IMR-90 (cell line): ENCODE data around the gene BRD8. TPM values are rescaled to one million over a fixed set of nuclear protein-coding genes. Genes with fewer than 3 reads are reported as not detected.
"Not testable (repeated sequence)": the region's sequence is repeated elsewhere in the genome, so short reads cannot be mapped to it uniquely, and the experiment has no call there.

ENCODE experiments used
- ATAC-seq: fragments of 200-7000 bp; cut with Tn5 transposase; 2 replicates; pipeline ENCODE4 v1.9.1; 2020; ENCODE audit warnings: low read depth, mild to moderate bottlenecking, moderate library complexity
- BruUV-seq: library from RNA; stranded (reverse); fragments of 400-500 nt; replicated peaks from 2 replicates; lab custom pipeline; 2021; lab: Mats Ljungman, UMichigan
- CTCF ChIA-PET: fragments of 300-600 bp; formaldehyde crosslinking; extraction: SDS; loops from one replicate; lab custom pipeline; 2021; ENCODE audit warnings: antibody characterized with exemption; lab: Yijun Ruan, JAX
- POLR2A ChIA-PET: fragments of 300-600 bp; sonication (Branson Sonifier 250); formaldehyde crosslinking; loops from one replicate; lab custom pipeline; 2022; ENCODE audit warnings: antibody characterized with exemption; ENCODE audit not compliant: unreplicated experiment; lab: Charles Lee
- DNase-seq: peaks from one replicate; pipeline ENCODE4 v3.0.0; 2013
- H2AFZ ChIP-seq: replicated peaks from 2 replicates; pipeline ENCODE3; 2013; ENCODE audit warnings: low read length, mild to moderate bottlenecking; ENCODE audit not compliant: poor library complexity
- H2AK5ac ChIP-seq: 2 replicates; pipeline ENCODE4 v1.6.1; 2013; ENCODE audit warnings: low read depth, low read length, inconsistent platforms
- H2AK9ac ChIP-seq: replicated peaks from 2 replicates; pipeline ENCODE3; 2013; ENCODE audit warnings: mild to moderate bottlenecking, low read depth, low read length, moderate library complexity; ENCODE audit not compliant: poor library complexity
- H2BK120ac ChIP-seq: 2 replicates; pipeline ENCODE4 v1.6.1; 2013; ENCODE audit warnings: low read depth, low read length, inconsistent platforms
- H2BK15ac ChIP-seq: 3 replicates; pipeline ENCODE4 v1.6.1; 2013; ENCODE audit warnings: low read depth, low read length, inconsistent platforms
- H2BK20ac ChIP-seq: 2 replicates; pipeline ENCODE4 v1.6.1; 2013; ENCODE audit warnings: low read depth, mild to moderate bottlenecking, inconsistent platforms, low read length, moderate library complexity
- H2BK5ac ChIP-seq: 2 replicates; pipeline ENCODE4 v1.6.1; 2013; ENCODE audit warnings: mild to moderate bottlenecking, low read depth, low read length, inconsistent platforms; ENCODE audit not compliant: poor library complexity, severe bottlenecking
- H3K14ac ChIP-seq: replicated peaks from 2 replicates; pipeline ENCODE4 v1.6.1; 2013; ENCODE audit warnings: low read depth, low read length, inconsistent platforms
- H3K18ac ChIP-seq: 2 replicates; pipeline ENCODE4 v1.6.1; 2013; ENCODE audit warnings: low read depth, low read length, control low read depth
- H3K23ac ChIP-seq: 2 replicates; pipeline ENCODE4 v1.6.1; 2013; ENCODE audit warnings: low read depth, low read length, inconsistent platforms
- H3K27ac ChIP-seq: 2 replicates; pipeline ENCODE4 v1.5.1; 2013; ENCODE audit warnings: mild to moderate bottlenecking, control low read depth, low read length; ENCODE audit not compliant: insufficient read depth
- H3K27me3 ChIP-seq: 2 replicates; pipeline ENCODE4 v1.6.1; 2013; ENCODE audit warnings: low read length; ENCODE audit not compliant: control insufficient read depth, insufficient read depth
- H3K36me3 ChIP-seq: 2 replicates; pipeline ENCODE4 v1.6.1; 2013; ENCODE audit warnings: low read length, mixed read lengths; ENCODE audit not compliant: control insufficient read depth, insufficient read depth
- H3K4ac ChIP-seq: 2 replicates; pipeline ENCODE4 v1.6.1; 2013; ENCODE audit warnings: low read depth, low read length, inconsistent platforms
- H3K4me1 ChIP-seq: 2 replicates; pipeline ENCODE4 v1.6.1; 2013; ENCODE audit warnings: low read length, mixed read lengths; ENCODE audit not compliant: control insufficient read depth, insufficient read depth
- H3K4me2 ChIP-seq: 2 replicates; pipeline ENCODE4 v1.6.1; 2013; ENCODE audit warnings: low read depth, mild to moderate bottlenecking, control low read depth, low read length, moderate library complexity
- H3K4me3 ChIP-seq: 2 replicates; pipeline ENCODE4 v1.5.1; 2013; ENCODE audit warnings: low read depth, mild to moderate bottlenecking, control low read depth, low read length, moderate library complexity; ENCODE audit not compliant: insufficient read depth
- H3K56ac ChIP-seq: 2 replicates; pipeline ENCODE4 v1.6.1; 2013; ENCODE audit warnings: low read length, inconsistent platforms; ENCODE audit not compliant: insufficient read depth; ENCODE audit errors: extremely low read depth
- H3K79me1 ChIP-seq, 2 experiments: 2 replicates each; pipeline ENCODE4 v1.6.1; 2013; ENCODE audit warnings: low read length in 2 of 2, inconsistent platforms in 1 of 2, low read depth in 1 of 2
- H3K9ac ChIP-seq: 2 replicates; pipeline ENCODE4 v1.6.1; 2013; ENCODE audit warnings: low read depth, low read length, control low read depth
- H3K9me1 ChIP-seq: 2 replicates; pipeline ENCODE4 v1.6.1; 2013; ENCODE audit warnings: low read length, inconsistent platforms; ENCODE audit not compliant: insufficient read depth
- H3K9me3 ChIP-seq: 2 replicates; pipeline ENCODE4 v1.6.1; 2013; ENCODE audit warnings: low read length; ENCODE audit not compliant: control insufficient read depth, insufficient read depth
- H4K20me1 ChIP-seq: 2 replicates; pipeline ENCODE4 v1.6.1; 2013; ENCODE audit warnings: low read length, inconsistent platforms; ENCODE audit not compliant: insufficient read depth
- H4K5ac ChIP-seq: 2 replicates; pipeline ENCODE4 v1.6.1; 2013; ENCODE audit warnings: mild to moderate bottlenecking, low read depth, low read length, control low read depth
- H4K8ac ChIP-seq, 2 experiments: 2 replicates each; pipeline ENCODE4 v1.6.1; 2013; ENCODE audit warnings: low read depth in 2 of 2, low read length in 2 of 2, control low read depth in 1 of 2, inconsistent platforms in 1 of 2
- H4K91ac ChIP-seq: 2 replicates; pipeline ENCODE4 v1.6.1; 2013; ENCODE audit warnings: low read depth, low read length, inconsistent platforms; ENCODE audit not compliant: insufficient read depth
- WGBS, 2 experiments: methylation state at CpG; one replicate each; pipeline versions ENCODE4 v1.1.5 to v1.1.7; 2013; ENCODE audit warnings: missing lambda C conversion rate in 2 of 2; ENCODE audit not compliant: insufficient read length in 1 of 2; ENCODE audit errors: extremely low coverage in 2 of 2; 5-methylcytosine and 5-hydroxymethylcytosine counted together
- dilution Hi-C: fragments of 300-500 bp; cut with HindIII; formaldehyde crosslinking; loops from one replicate; pipeline ENCODE4 v1.14.3; 2018; ENCODE audit warnings: low sequenced_read_pairs; ENCODE audit not compliant: unreplicated experiment
- in situ Hi-C: fragments of 300-500 bp; cut with MboI; formaldehyde crosslinking; loops from 3 replicates; pipeline ENCODE4 v1.14.3; 2019; ENCODE audit warnings: low sequenced_read_pairs, inconsistent platforms, mixed read lengths
- intact Hi-C: fragments of 100-400 bp; cut with micrococcal nuclease; formaldehyde crosslinking; loops from 2 replicates; pipeline ENCODE4 v1.10.0; 2022
- polyA plus RNA-seq, 3 experiments: library from polyadenylated mRNA; depleted of rRNA; stranded (reverse); fragments of >200 nt; gene quantifications; 2 replicates each; pipeline ENCODE4 v1.2.3, GENCODE V29; 2012; ENCODE audit warnings: low replicate concordance in 1 of 3
- total RNA-seq: library from RNA; depleted of rRNA; stranded (reverse); fragments of >200 nt; gene quantifications from 2 replicates; pipeline ENCODE4 v1.2.3, GENCODE V29; 2012

BRD8 gene
- total and polyA plus RNA-seq, 2 of the 4 experiments (the other 2 are of a cell fraction): 36.9 to 43.6 TPM

DNA sequence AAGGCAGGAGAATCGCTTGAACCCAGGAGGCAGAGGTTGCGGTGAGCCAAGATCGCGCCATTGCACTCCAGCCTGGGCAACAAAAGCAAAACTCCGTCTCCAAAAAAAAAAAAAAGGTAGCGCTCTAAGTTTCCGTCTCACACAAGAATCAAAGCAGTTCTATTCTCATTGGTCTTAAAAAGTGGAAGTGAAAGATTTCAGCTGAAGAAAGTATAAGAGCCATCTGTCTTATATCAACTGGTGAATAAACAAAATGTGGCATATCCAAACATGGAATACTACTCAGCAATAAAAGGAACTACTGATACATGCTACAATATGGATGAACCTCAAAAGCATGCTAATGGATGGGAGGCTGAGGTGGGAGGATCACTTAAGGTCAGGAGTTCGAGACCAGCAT is 15.4 kb upstream of the BRD8 start:
- POLR2A ChIA-PET, H3K14ac ChIP-seq: not testable (repeated sequence)
- CTCF ChIA-PET: interaction anchor here (0.6 kb wide), 1 partner anchor 160 kb away, joined by 3 read pairs; no protein-coding TSS in a partner anchor

More for the DNA sequence above, 15.4 kb upstream of the BRD8 start:
- H3K79me1 ChIP-seq, intact Hi-C loops, H2BK20ac ChIP-seq, H4K91ac ChIP-seq, H4K5ac ChIP-seq, H4K20me1 ChIP-seq, H3K23ac ChIP-seq, DNase-seq, H3K4me2 ChIP-seq, BruUV-seq, H3K9me1 ChIP-seq, H3K9me3 ChIP-seq, H2AK5ac ChIP-seq, H2BK120ac ChIP-seq, H3K27ac ChIP-seq, H2BK5ac ChIP-seq, H2BK15ac ChIP-seq, H3K9ac ChIP-seq, in situ Hi-C loops, H3K18ac ChIP-seq, dilution Hi-C loops, H2AFZ ChIP-seq, H3K56ac ChIP-seq, H3K4me3 ChIP-seq, H2AK9ac ChIP-seq, H4K8ac ChIP-seq, H3K27me3 ChIP-seq, ATAC-seq, H3K4ac ChIP-seq, H3K4me1 ChIP-seq: not testable (repeated sequence)
- WGBS, 2 experiments: no CpG with 5 or more reads among the region's 8 CpGs
- H3K36me3 ChIP-seq: peaks cover 31% of the 10 kb centered on the region
